OCI-LY3 (cell line): Measurements from ENCODE around the gene TPP1.

Source experiments
- H2AFZ ChIP-seq: fragments of 200-600, 300-600 bp; shearing (Covaris generic); 2 replicates; pipeline ENCODE4 v1.6.0; 2014; ENCODE audit warnings: antibody characterized with exemption, low read depth, low read length
- H3K27ac ChIP-seq: fragments of 200-600, 300-600 bp; sonication (generic); 2 replicates; pipeline ENCODE4 v1.5.1; 2014; ENCODE audit warnings: mild to moderate bottlenecking, low read length, moderate library complexity, mixed read lengths
- H3K27me3 ChIP-seq: fragments of 200-600, 300-600 bp; sonication (generic); 2 replicates; pipeline ENCODE4 v1.6.1; 2014; ENCODE audit warnings: low read depth, low read length, mixed read lengths
- H3K36me3 ChIP-seq: fragments of 200-600, 300-600 bp; sonication (generic); replicated peaks from 2 replicates; pipeline ENCODE3; 2014; ENCODE audit warnings: low read depth, low read length, mixed read lengths
- H3K4me1 ChIP-seq: fragments of 300-600, 200-600 bp; sonication (generic); 2 replicates; pipeline ENCODE4 v1.6.1; 2014; ENCODE audit warnings: low read length, mixed read lengths
- H3K4me2 ChIP-seq: fragments of 200-600, 300-600 bp; sonication (generic); 2 replicates; pipeline ENCODE4 v1.6.1; 2014; ENCODE audit warnings: low read length, mixed read lengths
- H3K4me3 ChIP-seq: fragments of 300-600, 200-600 bp; sonication (generic); 2 replicates; pipeline ENCODE4 v1.5.1; 2014; ENCODE audit warnings: antibody characterized with exemption, mild to moderate bottlenecking, low read length, moderate library complexity
- H3K79me2 ChIP-seq: fragments of 300-600, 200-600 bp; shearing (Covaris generic); 2 replicates; pipeline ENCODE4 v1.6.1; 2014; ENCODE audit warnings: mild to moderate bottlenecking, low read length, mixed read lengths
- H3K9ac ChIP-seq: fragments of 300-600, 200-600 bp; shearing (Covaris generic); 2 replicates; pipeline ENCODE4 v1.6.0; 2014; ENCODE audit warnings: mild to moderate bottlenecking, low read length, moderate library complexity
- H3K9me3 ChIP-seq: fragments of 200-600, 300-600 bp; shearing (Covaris generic); 2 replicates; pipeline ENCODE4 v1.6.1; 2014; ENCODE audit warnings: low read length, mixed read lengths; ENCODE audit not compliant: insufficient read depth
- H4K20me1 ChIP-seq: fragments of 200-600, 300-600 bp; sonication (generic); 2 replicates; pipeline ENCODE4 v1.6.1; 2016; ENCODE audit warnings: low read length, mixed read lengths; ENCODE audit not compliant: insufficient read depth
- CTCF ChIP-seq: fragments of 200-600, 300-600 bp; sonication (generic); IDR thresholded peaks from 2 replicates; pipeline ENCODE4 v1.5.1; 2014; ENCODE audit warnings: antibody characterized with exemption, low read length, low read depth
- EZH2phosphoT487 ChIP-seq: fragments of 200-600 bp; shearing (Covaris generic); IDR thresholded peaks from 2 replicates; pipeline ENCODE4 v1.6.1; 2018; ENCODE audit warnings: antibody characterized with exemption, mixed run types, low read depth

Gene TPP1

GRCh38 chr11:6609502-6610015 lies 9.7 kb downstream of the TPP1 start:
- Histone ChIP-seq H4K20me1 (0 out of 2 replicates have a peak, but pooled peaks cover 4% of the 10 kb centered on the region), H3K4me3 (no peak overlapping the region), H3K9ac (no peak overlapping the region), H2AFZ (no peak overlapping the region), H3K27me3 (no peaks in the 10 kb centered on the region), H3K9me3 (no peaks in the 10 kb centered on the region), H3K79me2 (peaks cover 29% of the 10 kb centered on the region), H3K36me3 (peaks cover 39% of the 10 kb centered on the region), H3K4me1 (peaks cover 52% of the 10 kb centered on the region), H3K27ac (no peak overlapping the region), H3K4me2 (no peak overlapping the region)
- TF ChIP-seq CTCF (no peak), EZH2phosphoT487 (no peak)

- no peak overlapping the region for H3K9ac ChIP-seq
- 0 out of 2 replicates have a peak, but pooled peaks cover 4% of the 10 kb centered on the region for H4K20me1 ChIP-seq
- no peak overlapping the region for H3K4me3 ChIP-seq
- no peak overlapping the region for H3K27ac ChIP-seq
- no peaks in the 10 kb centered on the region for H3K9me3 ChIP-seq
- H3K4me2 ChIP-seq: no peak overlapping the region
- H3K79me2 ChIP-seq: peaks cover 36% of the 10 kb centered on the region
- peaks cover 54% of the 10 kb centered on the region for H3K4me1 ChIP-seq
- H3K27me3 ChIP-seq: no peaks in the 10 kb centered on the region
- H2AFZ ChIP-seq: no peak overlapping the region
- no peak for TF ChIP-seq CTCF
- TF ChIP-seq EZH2phosphoT487: no peak
- H3K36me3 ChIP-seq: peaks cover 39% of the 10 kb centered on the region
These were observed 10.3 kb downstream of the TPP1 start for GRCh38 chr11:6608726-6609501.

DNA sequence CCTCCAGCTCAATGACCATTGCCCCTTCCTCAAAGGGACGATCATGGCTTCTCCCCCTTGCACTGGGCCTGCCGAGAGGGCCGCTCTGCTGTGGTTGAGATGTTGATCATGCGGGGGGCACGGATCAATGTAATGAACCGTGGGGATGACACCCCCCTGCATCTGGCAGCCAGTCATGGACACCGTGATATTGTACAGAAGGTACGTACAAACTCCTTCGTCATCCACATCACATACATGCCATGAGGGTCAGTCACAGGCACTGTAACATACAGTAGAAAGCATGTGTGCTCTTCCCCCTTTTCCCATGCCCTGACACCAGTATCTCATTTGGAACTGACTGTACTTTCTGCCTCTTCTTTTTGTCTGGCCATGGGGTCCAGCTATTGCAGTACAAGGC lies 11.2 kb downstream of the TPP1 start:
- Histone ChIP-seq H4K20me1 (0 out of 2 replicates have a peak, but pooled peaks cover 4% of the 10 kb centered on the region), H3K36me3 (peaks cover 39% of the 10 kb centered on the region), H3K4me1 (peaks cover 49% of the 10 kb centered on the region), H3K9ac (peak overlapping the region; percentile 53; the same call in 1 of the 2 replicates), H3K27ac (peak overlapping the region; percentile 89), H2AFZ (no peak overlapping the region), H3K79me2 (peaks cover 45% of the 10 kb centered on the region), H3K9me3 (no peaks in the 10 kb centered on the region), H3K4me3 (no peak overlapping the region), H3K27me3 (no peaks in the 10 kb centered on the region), H3K4me2 (peak overlapping the region; percentile 77)
- TF ChIP-seq EZH2phosphoT487 (no peak), CTCF (no peak)

DNA sequence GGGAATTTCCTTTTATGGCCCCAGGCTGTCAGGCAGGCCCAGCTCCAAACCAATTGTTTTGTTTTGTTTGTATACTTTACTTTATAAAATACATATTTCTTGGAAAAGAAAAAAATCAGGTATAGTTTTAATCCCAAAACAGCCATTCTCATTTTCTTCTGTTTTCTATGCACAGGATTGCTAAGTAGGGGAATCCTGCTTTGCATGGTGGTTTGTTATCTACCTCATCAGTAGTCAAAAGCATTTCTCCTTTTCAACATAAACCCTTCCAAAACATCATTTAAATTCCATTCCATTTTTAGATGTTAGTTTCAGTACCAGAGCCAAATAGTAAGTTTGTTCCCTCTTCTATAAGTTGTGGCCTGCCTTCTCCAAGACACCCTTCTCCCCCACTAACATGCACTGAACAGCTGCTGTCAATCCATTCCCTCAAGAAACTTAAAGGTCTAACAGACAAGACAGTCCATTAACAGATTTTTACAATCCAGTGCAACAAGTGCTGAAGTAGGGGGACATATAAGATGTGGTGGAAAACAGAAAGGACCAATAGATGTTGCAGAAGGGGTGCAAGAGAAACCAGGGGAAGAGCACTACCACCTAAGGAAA lies 11.9 kb downstream of the TPP1 start:
- Histone ChIP-seq H2AFZ (no peak overlapping the region), H3K9me3 (no peaks in the 10 kb centered on the region), H3K36me3 (peaks cover 39% of the 10 kb centered on the region), H3K4me1 (peaks cover 49% of the 10 kb centered on the region), H4K20me1 (0 out of 2 replicates have a peak, but pooled peaks cover 4% of the 10 kb centered on the region), H3K79me2 (peaks cover 52% of the 10 kb centered on the region), H3K9ac (peak overlapping the region; percentile 53), H3K4me3 (peak overlapping the region; percentile 49), H3K4me2 (peak overlapping the region; percentile 77), H3K27ac (peak overlapping the region; percentile 89), H3K27me3 (no peaks in the 10 kb centered on the region)
- no peak for TF ChIP-seq EZH2phosphoT487
- TF ChIP-seq CTCF: no peak
